Measurements from ENCODE around the gene AGXT2.
A peak's percentile ranks its signal among the peaks of the same experiment; 100 is the strongest.

The AGXT2 gene, protein sequence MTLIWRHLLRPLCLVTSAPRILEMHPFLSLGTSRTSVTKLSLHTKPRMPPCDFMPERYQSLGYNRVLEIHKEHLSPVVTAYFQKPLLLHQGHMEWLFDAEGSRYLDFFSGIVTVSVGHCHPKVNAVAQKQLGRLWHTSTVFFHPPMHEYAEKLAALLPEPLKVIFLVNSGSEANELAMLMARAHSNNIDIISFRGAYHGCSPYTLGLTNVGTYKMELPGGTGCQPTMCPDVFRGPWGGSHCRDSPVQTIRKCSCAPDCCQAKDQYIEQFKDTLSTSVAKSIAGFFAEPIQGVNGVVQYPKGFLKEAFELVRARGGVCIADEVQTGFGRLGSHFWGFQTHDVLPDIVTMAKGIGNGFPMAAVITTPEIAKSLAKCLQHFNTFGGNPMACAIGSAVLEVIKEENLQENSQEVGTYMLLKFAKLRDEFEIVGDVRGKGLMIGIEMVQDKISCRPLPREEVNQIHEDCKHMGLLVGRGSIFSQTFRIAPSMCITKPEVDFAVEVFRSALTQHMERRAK

DNA sequence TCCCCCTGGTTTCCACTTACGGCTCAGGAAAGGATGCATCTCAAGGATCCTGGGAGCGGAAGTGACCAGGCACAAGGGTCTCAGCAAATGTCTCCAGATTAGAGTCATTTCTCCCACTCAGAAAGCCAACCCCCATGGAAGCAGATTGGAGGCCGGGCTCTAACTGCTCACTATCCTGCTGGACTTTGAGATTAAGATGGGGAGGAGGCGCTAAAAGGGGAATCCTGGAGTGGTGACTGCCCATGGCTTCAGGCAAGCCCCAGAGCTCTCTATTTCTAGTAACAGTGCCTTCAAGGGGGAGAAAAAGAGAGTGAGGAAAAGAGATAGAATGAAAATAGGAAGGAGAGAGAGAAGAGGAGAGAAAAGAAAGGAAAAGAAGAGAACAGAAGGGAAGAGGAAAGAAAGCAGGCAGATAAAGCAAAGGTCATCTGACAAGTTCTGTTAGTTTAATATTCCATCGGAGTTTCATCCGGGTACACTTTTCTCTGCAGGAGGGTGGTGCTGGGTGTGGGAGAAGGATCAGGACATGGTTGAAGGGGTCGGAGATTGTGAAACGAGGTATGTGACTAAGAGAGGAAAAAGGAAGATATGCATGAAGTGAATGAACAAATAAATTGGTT is at the start of gene AGXT2:
TSS of gene AGXT2 (minus strand) at position 165 of the 620 bp plus-strand sequence. CDS start at position 108, 57 bp downstream.
- DNase-seq (ENCODE audit: low spot score), result no peak

DNA sequence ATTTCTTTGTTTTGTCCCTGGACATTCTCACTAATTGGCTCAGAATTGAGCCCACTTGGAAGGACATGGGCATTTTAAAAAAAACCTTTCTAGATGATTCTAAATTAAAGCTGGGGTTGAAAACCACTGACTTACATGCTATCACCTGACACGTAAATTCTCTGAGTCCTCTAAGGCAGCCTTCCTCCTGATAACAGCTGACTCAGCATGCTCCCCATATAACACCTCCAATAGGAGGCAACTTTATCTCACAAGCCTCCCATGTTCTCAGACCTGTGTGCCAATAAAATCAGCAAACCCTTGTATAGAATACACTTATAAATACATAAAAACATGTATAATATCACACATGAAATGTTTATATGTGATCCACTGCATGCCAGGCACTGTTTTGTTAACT is 49.2 kb upstream of the AGXT2 start:
- no peak for DNase-seq (ENCODE audit: low spot score)

DNA sequence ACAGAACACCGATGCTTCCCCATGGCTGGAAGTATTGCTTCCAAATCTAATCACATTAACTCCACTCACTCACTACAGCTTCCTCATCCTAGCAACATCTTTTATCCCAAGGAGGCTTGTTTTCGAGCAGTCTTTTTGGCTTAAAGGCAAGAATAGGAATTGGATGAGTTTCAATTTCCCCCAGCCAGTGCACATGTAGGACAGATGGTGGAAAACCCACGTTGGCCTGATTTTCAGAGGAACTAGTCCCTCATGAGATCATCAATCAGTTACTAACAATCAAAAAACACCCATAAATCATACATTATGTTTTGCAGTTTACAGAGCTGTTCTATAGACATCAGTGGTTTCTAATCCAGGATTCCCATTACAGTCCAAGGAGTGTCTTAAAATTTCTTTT is 48.5 kb upstream of the AGXT2 start:
- DNase-seq (ENCODE audit: low spot score), result no peak

DNA sequence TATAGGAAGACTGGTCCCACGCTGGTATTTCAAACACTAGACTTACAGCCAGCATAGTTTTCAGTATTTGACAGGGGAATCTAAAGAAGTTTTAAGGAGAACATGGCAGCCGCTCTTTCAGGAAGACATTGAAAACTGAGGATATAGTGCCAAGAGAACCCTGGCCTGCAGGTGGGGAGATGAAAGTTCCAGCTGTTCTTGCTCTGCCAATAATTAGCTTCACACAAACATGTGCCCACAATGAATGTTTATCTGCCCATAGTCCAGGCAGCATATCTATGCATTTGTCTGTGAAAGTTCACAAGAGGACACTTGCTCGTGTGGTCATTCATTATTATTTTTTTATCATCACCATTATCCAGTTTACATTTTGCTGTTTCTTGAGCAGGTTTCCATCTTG is 47.6 kb upstream of the AGXT2 start:
- DNase-seq (ENCODE audit: low spot score), result no peak

DNA sequence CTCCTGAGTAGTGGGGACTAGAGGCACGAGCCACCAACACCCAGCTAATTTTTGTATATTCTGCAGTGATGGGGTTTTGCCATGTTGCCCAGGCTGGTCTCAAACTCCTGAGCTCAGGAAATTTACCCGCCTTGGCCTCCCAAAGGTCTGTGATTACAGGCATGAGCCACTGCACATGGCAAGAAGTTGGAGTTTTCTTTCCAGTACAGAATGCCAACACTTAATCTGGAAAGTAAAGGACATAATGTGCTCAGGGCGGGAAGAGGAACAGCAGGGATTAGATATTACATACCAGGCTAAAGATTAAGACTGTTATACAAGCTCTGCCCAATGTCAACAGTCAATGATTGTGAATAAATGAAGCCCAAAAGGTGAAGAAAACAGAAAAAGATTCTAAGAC is 47.2 kb upstream of the AGXT2 start:
- no peak for DNase-seq (ENCODE audit: low spot score)

DNA sequence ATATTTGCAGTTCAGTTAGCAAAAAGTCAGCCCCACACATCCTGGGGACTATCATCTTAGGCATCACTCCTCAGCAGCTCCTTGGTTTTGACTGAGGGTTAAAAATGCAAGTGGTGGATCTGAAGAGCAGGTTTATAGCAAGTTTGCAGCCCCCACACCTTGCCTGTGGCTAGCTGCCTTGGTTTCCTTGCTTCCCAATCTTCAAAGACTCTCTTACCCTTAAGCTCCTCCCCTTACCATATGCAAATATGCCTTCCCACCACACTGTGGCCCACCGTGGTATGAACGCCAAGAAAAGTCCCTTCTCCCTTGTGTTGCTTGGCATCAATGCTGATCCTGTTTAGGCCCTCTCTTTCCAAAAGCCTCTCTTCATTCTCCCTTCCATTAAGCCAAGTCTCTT is 45.0 kb upstream of the AGXT2 start:
- DNase-seq (ENCODE audit: low spot score), result no peak

DNA sequence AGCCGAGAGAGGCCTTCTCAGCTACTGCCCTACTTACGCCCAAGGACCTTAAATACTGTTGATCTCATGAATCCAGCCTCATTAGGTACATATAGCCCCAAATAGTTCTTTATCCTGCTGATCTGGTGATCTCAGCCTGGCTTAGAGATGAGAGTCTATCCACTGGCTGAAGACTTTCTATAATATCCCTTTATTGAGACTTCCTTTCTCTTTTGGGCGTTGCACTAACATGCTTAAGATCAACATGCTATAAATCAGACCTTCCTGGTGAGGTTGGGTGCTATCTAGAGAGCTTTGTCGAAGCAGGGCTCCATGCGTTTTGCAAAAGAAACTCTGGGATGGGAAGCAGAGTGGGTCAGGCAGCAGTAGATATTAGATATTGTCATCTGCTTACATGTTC is 44.0 kb upstream of the AGXT2 start:
- DNase-seq (ENCODE audit: low spot score), result no peak

DNA sequence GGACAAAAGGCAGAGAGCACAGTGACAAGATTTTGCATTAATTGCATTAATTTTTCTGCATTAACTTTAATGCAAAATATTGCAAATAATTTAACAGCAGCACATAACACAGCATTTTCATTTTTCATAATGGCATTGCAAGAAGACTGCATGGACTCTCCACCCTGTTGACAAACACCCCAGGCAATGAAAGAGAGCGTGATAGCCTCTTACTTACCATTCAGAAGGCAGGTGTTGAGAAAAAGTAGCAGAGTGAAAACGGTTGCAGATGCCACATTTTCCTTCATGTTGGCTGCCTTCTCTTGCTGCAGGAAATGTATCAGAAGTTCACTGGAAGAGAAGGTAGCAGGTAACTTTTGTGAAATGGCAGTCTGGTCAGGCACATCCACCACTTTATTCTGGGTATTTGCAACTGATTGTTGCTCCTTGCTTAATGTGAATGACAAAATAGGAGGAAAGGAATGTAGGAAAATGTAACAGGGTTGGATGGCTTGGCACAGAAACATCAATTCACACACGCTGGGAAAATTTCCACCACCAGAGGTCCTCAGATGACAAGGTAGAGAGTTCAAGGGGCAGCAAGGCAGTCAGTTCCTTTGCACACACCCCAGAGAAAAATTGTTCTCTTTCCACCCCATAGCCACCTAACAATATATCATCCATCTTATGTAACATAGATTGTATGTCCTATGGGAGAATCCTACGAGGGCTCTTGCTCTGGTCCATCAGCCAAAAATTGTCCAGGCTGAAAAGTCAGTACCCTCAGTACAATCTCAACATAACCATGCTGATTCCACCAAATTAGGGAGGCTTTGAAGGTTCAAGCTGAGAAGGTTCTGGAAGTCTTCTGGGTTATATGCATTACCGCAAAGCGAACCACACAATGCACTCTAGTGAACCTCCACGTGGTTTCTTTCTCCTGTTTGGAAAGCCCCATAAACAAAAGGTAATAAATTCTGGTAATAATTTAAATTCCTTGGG is 41.9 kb upstream of the AGXT2 start:
- peak; percentile 45 for DNase-seq (ENCODE audit: low spot score)

DNA sequence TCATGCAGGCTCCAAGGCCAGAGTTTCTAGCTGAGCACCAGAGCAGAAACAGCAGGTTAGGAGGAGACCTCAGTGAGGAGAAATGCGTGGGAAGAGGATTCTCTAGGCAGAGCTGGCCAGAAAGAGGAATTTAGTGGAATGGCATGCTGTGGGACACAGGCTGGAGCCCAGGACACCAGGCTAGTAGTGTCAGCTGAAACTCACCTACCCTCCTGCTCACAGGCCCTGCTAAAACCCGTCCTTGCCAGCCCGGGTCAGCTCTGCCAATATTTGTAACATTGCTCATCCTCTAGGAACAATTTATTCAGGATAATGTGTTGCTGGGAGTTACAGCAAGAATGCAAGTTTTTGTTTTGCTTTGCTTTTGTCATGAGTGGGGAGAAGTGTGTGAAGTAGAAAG is 40.2 kb upstream of the AGXT2 start:
- DNase-seq (ENCODE audit: low spot score), result no peak

DNA sequence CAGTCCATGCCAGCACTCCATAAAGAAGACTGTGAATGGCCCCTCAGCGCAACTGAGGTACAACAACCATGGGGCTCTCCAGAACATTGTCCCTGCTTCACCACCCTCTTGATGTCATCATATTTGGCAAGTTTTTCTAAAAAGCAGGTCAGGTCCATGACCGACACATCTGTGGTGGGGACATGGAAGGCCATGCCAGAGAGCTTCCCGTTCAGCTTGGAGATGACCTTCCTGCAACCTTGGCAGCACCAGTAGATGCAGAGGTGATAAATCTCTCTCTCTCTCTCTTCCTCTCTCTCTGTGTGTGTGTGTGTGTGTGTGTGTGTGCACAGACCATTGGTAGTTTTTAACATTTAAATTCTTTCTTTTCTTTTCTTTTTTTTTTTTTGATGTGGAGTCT is 35.4 kb upstream of the AGXT2 start:
- DNase-seq (ENCODE audit: low spot score), result no peak

DNA sequence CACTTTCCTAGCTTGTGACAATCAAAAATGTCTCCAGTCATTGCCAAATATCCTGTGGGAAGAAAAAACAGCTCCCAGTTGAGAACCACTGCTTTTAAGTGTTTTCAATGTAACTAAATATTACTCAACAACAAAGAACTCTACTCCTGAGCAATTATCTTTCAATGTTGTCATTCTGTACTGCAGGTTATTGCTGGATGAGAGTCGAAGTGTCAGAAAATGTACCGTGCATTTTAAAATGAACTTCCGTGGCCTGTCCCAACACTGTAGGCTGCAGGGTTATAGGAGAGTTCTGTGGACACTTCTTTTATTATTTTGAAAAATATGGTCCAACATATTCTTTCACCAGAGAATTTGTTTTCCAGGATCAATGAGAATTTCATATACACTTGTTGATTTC is 34.8 kb upstream of the AGXT2 start:
- DNase-seq (ENCODE audit: low spot score), result no peak

DNA sequence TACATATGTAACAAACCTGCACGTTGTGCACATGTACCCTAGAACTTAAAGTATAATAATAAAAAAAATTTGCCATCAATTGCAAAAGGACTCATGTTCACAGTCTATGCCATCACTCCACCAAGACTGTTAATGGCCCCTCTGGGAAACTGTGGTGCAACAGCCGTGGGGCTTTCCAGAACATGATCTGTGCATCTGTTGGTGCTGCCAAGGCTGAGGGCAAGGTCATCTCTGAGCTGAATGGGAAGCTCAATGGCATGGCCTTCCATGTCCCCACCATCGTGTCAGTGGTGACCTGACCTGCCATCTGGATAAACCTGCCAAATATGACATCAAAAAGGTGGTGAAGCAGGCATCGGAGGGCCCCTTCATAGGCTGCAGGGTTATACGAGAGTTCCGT is 33.4 kb upstream of the AGXT2 start:
- no peak for DNase-seq (ENCODE audit: low spot score)

DNA sequence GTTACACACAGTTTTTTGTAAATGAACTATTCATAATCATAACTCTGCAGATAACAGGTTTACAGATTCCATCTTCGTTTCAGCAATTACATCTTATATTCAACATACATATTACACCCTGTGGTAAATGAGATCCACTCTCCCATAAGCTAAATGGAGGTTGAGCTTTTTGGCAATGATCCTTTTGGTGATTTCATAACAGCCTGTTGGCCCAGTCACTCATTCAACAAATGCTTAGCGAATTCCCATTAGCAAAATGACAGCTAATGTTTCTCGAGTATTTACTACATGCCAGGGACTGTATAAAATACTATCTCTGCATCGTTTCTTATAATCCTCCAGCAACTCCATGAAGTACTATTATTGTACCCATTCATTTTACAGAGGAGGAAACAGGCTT is 25.4 kb upstream of the AGXT2 start:
- no peak for DNase-seq (ENCODE audit: low spot score)

DNA sequence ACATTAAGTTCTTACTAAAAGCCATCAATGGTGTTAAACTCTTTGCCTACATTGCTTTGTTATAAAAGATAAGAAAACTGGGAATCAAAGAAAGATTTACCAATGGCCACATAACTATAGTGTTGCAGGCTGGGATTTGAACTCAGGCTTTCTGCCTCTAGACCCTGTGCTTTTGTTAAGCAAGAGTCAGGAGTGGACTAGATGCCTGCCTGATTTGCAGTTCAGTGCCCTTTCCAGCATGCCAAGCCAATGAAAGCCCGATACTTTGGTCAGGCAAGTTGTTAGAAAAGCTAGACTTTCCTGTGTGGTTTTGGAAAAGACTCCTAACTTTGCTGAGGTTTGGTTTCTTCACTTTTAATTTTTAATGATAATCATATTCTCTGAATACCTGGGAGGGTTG is 21.4 kb upstream of the AGXT2 start:
- DNase-seq (ENCODE audit: low spot score), result no peak

DNA sequence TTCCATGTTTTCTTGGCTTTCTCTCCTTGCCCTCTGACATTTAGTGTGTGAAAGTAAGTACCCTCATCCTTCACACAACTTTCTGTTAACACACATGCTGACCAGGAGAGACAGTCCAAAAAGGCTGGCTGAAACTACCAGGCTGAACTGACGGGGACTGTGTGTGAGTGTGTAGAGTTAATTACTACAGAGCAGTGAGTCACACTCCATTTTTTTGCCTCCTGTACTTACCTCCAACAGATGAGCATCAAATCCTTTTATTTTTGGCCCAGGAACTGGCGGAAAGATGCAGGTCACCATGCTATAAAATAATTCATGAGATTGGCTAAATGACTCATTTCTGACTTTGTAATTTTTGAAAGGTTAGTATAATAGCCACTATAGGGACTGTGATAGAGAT is 20.2 kb upstream of the AGXT2 start:
- DNase-seq (ENCODE audit: low spot score), result no peak

DNA sequence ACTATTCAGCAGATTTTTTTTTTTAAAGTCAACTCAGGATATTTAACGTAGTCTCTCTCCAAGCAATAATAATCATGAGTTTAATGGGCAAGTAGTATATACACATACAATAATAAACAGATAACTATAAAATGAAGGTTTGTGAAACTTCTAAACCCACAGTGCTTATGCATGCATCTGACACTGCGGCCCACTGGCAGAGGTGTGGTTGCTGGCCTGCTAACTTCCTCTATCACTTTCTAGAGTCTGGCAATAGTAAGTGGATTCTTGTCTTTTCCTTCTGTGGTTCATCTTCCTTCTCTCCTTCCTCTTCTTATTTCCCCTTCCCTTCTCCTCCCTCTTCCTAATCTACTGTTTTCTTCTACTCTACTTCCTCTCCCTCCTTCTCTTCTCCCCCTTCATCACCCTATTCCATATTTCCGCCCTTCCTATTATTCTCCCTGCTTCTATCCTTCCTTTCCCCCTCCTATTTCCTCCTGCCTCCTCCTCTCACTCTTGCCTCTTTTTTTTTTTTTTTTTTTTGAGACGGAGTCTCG is 18.6 kb upstream of the AGXT2 start:
- DNase-seq (ENCODE audit: low spot score), result no peak

DNA sequence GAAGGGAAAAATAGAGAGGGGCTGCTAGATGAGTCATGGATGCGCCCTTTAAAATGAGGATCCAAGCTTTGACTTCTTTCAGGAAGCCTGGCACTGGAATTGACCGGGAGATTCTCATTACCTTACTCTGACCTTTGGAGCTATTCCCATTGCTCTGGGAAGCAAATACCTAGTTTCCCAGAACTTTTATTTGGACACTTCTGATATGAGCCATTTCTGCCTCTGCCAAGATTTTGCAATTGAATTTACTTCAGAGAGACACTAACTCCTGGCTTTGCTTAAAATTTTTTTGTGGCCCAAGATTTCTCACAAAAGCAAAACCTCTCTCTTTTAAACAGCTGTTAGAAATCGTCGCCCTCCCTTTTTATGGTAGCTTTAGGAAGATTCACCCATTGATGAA is 15.7 kb upstream of the AGXT2 start:
- DNase-seq (ENCODE audit: low spot score), result no peak

DNA sequence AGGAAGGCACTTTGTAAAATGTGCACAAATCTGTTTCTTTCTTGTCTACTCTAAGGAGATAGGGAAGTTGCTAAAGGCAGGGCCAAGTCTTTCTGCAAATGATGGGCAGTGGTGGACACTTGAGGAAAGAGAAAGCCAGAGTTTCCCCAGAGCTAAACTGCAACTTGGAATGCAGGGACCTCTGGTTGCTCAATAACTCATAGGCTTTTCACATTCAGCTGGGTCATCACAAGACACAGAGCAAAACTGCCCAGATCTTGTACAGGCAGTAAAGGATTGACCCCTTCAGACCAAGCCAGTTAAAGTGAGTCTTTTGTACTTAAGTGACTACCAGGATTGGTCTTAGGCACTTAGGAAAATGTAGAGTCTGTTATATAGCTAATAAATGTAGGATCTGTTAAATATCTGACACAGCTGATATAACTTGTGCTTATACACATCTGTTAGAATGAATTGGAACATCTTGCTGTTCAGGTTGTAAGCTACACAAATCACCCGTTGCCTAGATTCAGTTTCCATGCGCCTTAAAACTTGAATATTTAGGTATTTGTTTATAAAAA is 13.5 kb upstream of the AGXT2 start:
- no peak for DNase-seq (ENCODE audit: low spot score)

DNA sequence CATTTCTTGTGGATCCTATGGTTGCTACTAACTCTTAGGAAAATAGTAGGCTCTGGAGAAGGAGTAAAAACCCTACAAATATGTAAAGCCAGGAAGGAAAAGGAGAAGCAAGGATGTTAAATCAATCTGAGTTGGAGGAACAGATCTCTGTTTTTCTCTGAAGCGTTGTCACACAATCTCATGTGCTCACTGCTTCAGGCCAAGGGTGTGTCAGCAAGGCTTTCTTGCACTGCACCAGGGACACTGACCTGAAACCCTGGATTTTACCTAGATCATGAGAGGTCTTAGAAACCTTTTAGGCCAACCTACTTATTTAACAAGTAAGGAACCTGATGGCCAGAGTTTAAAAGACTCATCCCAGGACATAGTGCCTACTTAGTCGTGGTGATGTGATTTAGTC is 12.5 kb upstream of the AGXT2 start:
- DNase-seq (ENCODE audit: low spot score), result no peak

DNA sequence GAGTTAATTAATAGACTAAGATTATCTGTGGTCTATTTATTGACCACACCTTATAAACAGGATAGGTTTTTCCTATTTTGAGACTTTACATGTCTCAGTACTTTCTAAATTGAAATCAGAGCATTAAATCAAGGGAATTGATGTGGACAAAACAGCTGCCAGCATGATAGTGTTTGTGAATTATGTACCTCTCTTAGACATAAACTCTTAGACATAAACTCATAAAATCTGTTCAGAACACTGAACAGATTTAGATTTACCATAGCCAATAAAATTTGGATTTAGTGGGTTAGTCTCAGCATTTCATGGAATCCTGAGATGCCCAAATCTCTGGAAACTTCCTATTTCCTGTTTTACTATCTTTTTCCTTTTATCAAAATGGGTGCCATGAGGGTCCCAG is 11.5 kb upstream of the AGXT2 start:
- no peak for DNase-seq (ENCODE audit: low spot score)

DNA sequence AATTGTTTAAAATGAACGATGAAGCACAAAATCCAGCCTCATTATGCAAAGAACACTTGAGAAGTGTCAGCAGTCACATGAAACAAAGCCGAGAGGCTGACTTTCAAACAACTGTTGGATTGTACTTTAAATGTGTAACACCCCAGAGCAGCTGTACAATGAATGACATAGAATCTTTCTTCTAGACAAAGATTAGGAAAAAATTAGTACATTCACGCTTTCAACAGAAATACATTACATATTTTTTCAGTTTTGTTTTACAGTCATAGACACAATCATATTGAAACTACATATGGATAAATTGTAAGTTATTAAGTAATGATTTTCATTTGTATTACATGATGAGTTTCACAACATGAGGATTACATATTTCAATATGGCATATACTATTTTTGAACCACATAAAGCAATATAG is 10.6 kb upstream of the AGXT2 start:
- no peak for DNase-seq (ENCODE audit: low spot score)

DNA sequence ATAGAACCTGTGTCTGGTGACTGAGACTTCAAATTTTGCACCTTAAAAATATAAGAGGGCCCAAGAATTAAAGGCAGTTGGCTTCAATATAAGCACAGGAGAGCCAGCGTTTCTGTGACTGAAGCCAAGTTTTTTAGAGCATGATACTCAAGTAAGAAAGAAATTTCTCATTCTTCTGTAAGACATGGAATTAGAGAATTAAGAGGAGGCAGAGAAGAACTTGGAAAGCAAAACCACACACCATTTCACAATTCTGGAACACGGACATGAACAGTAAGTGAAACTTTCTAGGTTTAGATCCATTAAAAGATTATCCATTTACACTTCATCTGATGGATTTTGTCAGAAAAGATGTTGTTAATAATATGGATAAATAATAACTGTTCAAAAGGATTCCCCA is 8.9 kb upstream of the AGXT2 start:
- no peak for DNase-seq (ENCODE audit: low spot score)

Measured in CD4-positive, alpha-beta T cell treated with Interleukin-2 at 100 ng/mL for 4 hours (primary cell).